DOHH2 (cell line): Measurements from ENCODE around the gene NANOS1.

Source experiments
- EZH2phosphoT487 ChIP-seq: fragments of 200-600 bp; sonication (generic); IDR thresholded peaks from 2 replicates; pipeline ENCODE4 v1.6.1; 2017; ENCODE audit warnings: borderline replicate concordance, mild to moderate bottlenecking, antibody characterized with exemption, low read length, moderate library complexity, mixed read lengths
- TF ChIP-seq, protein P1 (sequence below): fragments of 200-600 bp; sonication (generic); IDR thresholded peaks from one replicate; pipeline ENCODE4 v1.5.1; 2014; ENCODE audit warnings: antibody characterized with exemption, mild to moderate bottlenecking, low read depth, low read length; ENCODE audit not compliant: poor library complexity, severe bottlenecking

DNA sequence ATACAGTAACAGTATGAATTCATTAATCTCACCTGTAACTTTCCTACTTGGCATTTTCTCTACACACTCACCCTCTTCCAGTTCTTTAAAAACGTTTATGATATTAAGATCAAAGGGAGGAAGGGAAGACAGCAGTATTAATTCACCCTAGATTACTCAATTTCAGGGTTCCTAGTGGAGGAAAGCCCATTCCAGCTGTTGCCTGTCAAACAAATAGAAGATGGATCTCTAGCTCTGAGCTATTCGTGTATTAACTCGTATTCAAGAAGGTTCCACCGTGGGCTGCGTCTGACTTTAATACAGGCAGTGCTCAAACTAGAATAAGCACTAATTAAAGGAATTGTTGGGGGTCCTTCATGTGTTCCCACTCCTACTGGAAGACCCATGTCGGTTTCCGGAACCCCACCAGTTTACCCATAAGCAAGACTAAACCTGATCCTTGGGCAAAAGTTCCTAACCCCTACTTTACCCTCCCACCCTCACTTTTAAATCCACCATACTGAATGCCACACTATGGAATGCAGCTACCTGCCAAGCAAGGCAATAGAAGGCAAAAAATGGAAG lies 2.1 kb downstream of the NANOS1 start:
- no peak for TF ChIP-seq EZH2phosphoT487
- TF ChIP-seq, protein P1, sequence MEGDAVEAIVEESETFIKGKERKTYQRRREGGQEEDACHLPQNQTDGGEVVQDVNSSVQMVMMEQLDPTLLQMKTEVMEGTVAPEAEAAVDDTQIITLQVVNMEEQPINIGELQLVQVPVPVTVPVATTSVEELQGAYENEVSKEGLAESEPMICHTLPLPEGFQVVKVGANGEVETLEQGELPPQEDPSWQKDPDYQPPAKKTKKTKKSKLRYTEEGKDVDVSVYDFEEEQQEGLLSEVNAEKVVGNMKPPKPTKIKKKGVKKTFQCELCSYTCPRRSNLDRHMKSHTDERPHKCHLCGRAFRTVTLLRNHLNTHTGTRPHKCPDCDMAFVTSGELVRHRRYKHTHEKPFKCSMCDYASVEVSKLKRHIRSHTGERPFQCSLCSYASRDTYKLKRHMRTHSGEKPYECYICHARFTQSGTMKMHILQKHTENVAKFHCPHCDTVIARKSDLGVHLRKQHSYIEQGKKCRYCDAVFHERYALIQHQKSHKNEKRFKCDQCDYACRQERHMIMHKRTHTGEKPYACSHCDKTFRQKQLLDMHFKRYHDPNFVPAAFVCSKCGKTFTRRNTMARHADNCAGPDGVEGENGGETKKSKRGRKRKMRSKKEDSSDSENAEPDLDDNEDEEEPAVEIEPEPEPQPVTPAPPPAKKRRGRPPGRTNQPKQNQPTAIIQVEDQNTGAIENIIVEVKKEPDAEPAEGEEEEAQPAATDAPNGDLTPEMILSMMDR, result no peak
